HCT116 (cell line): ENCODE measurements around the gene CUL9. TPM values are rescaled to one million over a fixed set of nuclear protein-coding genes. Genes with fewer than 3 reads are reported as not detected.

Experiments
- ATAC-seq: fragments of 200-7000 bp; cut with Tn5 transposase; 2 replicates; pipeline ENCODE4 v1.9.1; 2020; ENCODE audit warnings: mild to moderate bottlenecking, moderate library complexity
- BruUV-seq: library from RNA; stranded (reverse); fragments of 400-500 nt; replicated peaks from 2 replicates; lab custom pipeline; 2021; lab: Mats Ljungman, UMichigan
- CTCF ChIA-PET: fragments of 300-600 bp; sonication (Branson Sonifier 250); formaldehyde crosslinking; loops from one replicate; lab custom pipeline; 2021; ENCODE audit warnings: antibody characterized with exemption; lab: Charles Lee
- POLR2A ChIA-PET: fragments of 300-600, 350-600 bp; sonication (Branson Sonifier 250); formaldehyde crosslinking; loops from one replicate; lab custom pipeline; 2021; ENCODE audit warnings: antibody characterized with exemption; lab: Charles Lee
- RAD21 ChIA-PET, 2 experiments: fragments of 300-600 bp; sonication (Branson Sonifier 250); formaldehyde crosslinking; loops; one replicate each; lab custom pipeline; 2023; ENCODE audit warnings: low total read pairs in 2 of 2; ENCODE audit not compliant: uncharacterized antibody in 2 of 2, unreplicated experiment in 2 of 2, low non-redundant PET in 1 of 2; lab: Charles Lee
- DNase-seq: peaks from one replicate; pipeline ENCODE4 v3.0.0-alpha.2; 2010; ENCODE audit warnings: low read depth, low spot score
- H2AFZ ChIP-seq: fragments of 200-600 bp; shearing (Covaris generic), sonication (generic); 2 replicates; pipeline ENCODE4 v1.6.1; 2017; ENCODE audit warnings: low read depth, mixed run types, mixed read lengths, antibody characterized with exemption, low read length; ENCODE audit not compliant: poor library complexity, severe bottlenecking
- H3K27ac ChIP-seq: 2 replicates; pipeline ENCODE4 v1.5.1; 2012; ENCODE audit warnings: low read depth, low read length
- H3K27me3 ChIP-seq: fragments of 200-600 bp; sonication (generic); 2 replicates; pipeline ENCODE4 v1.6.1; 2016; ENCODE audit warnings: mixed run types, low read length, mixed read lengths; ENCODE audit not compliant: insufficient read depth
- H3K36me3 ChIP-seq, 2 experiments: fragments of 200-500 bp in 1 of 2; fragments of 200-600 bp in 1 of 2; sonication (Bioruptor generic) in 1 of 2; sonication (generic) in 1 of 2; 2 replicates each; pipeline versions ENCODE4 v1.5.1 to v1.6.1; 2014 to 2016; ENCODE audit warnings: low read length in 2 of 2, inconsistent platforms in 1 of 2, mixed read lengths in 1 of 2, mixed run types in 1 of 2; ENCODE audit not compliant: insufficient read depth in 2 of 2, control insufficient read depth in 1 of 2
- H3K4me1 ChIP-seq, 2 experiments: fragments of 200-600 bp in 1 of 2; sonication (generic) in 1 of 2; 2 replicates each; pipeline versions ENCODE4 v1.5.1 to v1.6.1; 2012 to 2017; ENCODE audit warnings: low read length in 2 of 2, inconsistent platforms in 1 of 2, mild to moderate bottlenecking in 1 of 2, mixed read lengths in 1 of 2, mixed run types in 1 of 2, moderate library complexity in 1 of 2; ENCODE audit not compliant: insufficient read depth in 2 of 2, control insufficient read depth in 1 of 2
- H3K4me2 ChIP-seq: fragments of 200-600 bp; sonication (generic); 2 replicates; pipeline ENCODE4 v1.6.1; 2017; ENCODE audit warnings: mixed run types, low read length, mixed read lengths
- H3K4me3 ChIP-seq, 2 experiments: fragments of 200-600 bp in 1 of 2; sonication (generic) in 1 of 2; replicated peaks in 1 of 2; 2 replicates each; pipeline ENCODE4 v1.5.1; 2011 to 2016; ENCODE audit warnings: low read length in 2 of 2, control low read depth in 1 of 2, low read depth in 1 of 2, mild to moderate bottlenecking in 1 of 2, mixed read lengths in 1 of 2, mixed run types in 1 of 2
- H3K79me2 ChIP-seq: fragments of 200-600 bp; sonication (generic); 2 replicates; pipeline ENCODE4 v1.6.1; 2017; ENCODE audit warnings: mild to moderate bottlenecking, mixed run types, low read length, moderate library complexity, mixed read lengths; ENCODE audit not compliant: insufficient read depth
- H3K9ac ChIP-seq: fragments of 200-600 bp; sonication (generic); 2 replicates; pipeline ENCODE4 v1.6.1; 2016; ENCODE audit warnings: low read length, mixed read lengths
- H3K9me2 ChIP-seq: fragments of 200-600 bp; sonication (generic), shearing (Covaris generic); 2 replicates; pipeline ENCODE4 v1.6.1; 2017; ENCODE audit warnings: mixed run types, mild to moderate bottlenecking, moderate library complexity; ENCODE audit not compliant: insufficient read depth
- H3K9me3 ChIP-seq, 2 experiments: fragments of 200-500 bp in 1 of 2; fragments of 200-600 bp in 1 of 2; sonication (Bioruptor generic) in 1 of 2; sonication (generic) in 1 of 2; 2 replicates each; pipeline ENCODE4 v1.6.1; 2014 to 2017; ENCODE audit warnings: low read length in 2 of 2, mixed read lengths in 2 of 2, inconsistent platforms in 1 of 2, low read depth in 1 of 2, mild to moderate bottlenecking in 1 of 2, mixed run types in 1 of 2, moderate library complexity in 1 of 2; ENCODE audit not compliant: control insufficient read depth in 1 of 2, insufficient read depth in 1 of 2
- H4K20me1 ChIP-seq: fragments of 200-600 bp; sonication (generic), shearing (Covaris generic); 2 replicates; pipeline ENCODE4 v1.6.1; 2017; ENCODE audit warnings: mixed run types, mild to moderate bottlenecking, moderate library complexity; ENCODE audit not compliant: insufficient read depth
- ATF3 ChIP-seq: IDR thresholded peaks from 2 replicates; pipeline ENCODE4 v1.6.1; 2012
- CTCF ChIP-seq, 3 experiments: fragments of 200-600 bp in 1 of 3; sonication (generic) in 1 of 3; IDR thresholded peaks in 2 of 3; conservative IDR thresholded peaks in 1 of 3; 2 replicates each; pipeline ENCODE4 v1.5.1; 2012 to 2017; ENCODE audit warnings: low read depth in 2 of 3, low read length in 2 of 3, antibody characterized with exemption in 1 of 3, borderline replicate concordance in 1 of 3, control low read depth in 1 of 3, mild to moderate bottlenecking in 1 of 3, mixed read lengths in 1 of 3, mixed run types in 1 of 3, moderate library complexity in 1 of 3; ENCODE audit not compliant: insufficient read depth in 1 of 3
- ELF1 ChIP-seq: IDR thresholded peaks from 2 replicates; pipeline ENCODE4 v1.6.1; 2012; ENCODE audit warnings: low read depth, borderline replicate concordance
- EZH2 ChIP-seq: fragments of 200-600 bp; sonication (generic); IDR thresholded peaks from 2 replicates; pipeline ENCODE4 v1.6.1; 2017; ENCODE audit warnings: antibody characterized with exemption, mixed run types
- POLR2A ChIP-seq: IDR thresholded peaks from 2 replicates; pipeline ENCODE4 v1.7.0; 2011; ENCODE audit warnings: borderline replicate concordance; ENCODE audit not compliant: insufficient read depth, insufficient read length; ENCODE audit errors: extremely low read depth
- RAD21 ChIP-seq: IDR thresholded peaks from 2 replicates; pipeline ENCODE4 v1.6.1; 2012; ENCODE audit warnings: low read depth, mild to moderate bottlenecking
- SRF ChIP-seq: IDR thresholded peaks from 2 replicates; pipeline ENCODE4 v1.6.1; 2012; ENCODE audit warnings: low read depth
- TCF7L2 ChIP-seq: IDR thresholded peaks from 2 replicates; pipeline ENCODE4 v1.7.0; 2011; ENCODE audit warnings: borderline replicate concordance, inconsistent platforms; ENCODE audit not compliant: insufficient read depth, insufficient read length; ENCODE audit errors: extremely low read depth
- intact Hi-C: fragments of 100-400 bp; cut with micrococcal nuclease; formaldehyde crosslinking; loops from 2 replicates; pipeline ENCODE4 v1.10.0; 2022
- total RNA-seq: library from RNA; stranded (reverse); gene quantifications from one replicate; pipeline ENCODE4 v1.2.1, GENCODE V29; 2021; ENCODE audit not compliant: unreplicated experiment

The CUL9 gene
- total RNA-seq, 1 experiment from 2014 or later = 36.5 TPM

GRCh38 chr6:43173591-43174262 is 8.3 kb upstream of the CUL9 start:
- Histone ChIP-seq H3K4me1 (peaks cover 28 to 37% of the 10 kb centered on the region in 2 experiments), H4K20me1 (no peaks in the 10 kb centered on the region), H3K27me3 (no peaks in the 10 kb centered on the region), H3K9me2 (no peaks in the 10 kb centered on the region), H3K79me2 (peaks cover 42% of the 10 kb centered on the region), H3K4me2 (peak overlapping the region; percentile 81), H3K9ac (peak overlapping the region; percentile 87; the same call in 1 of the 2 replicates), H3K4me3 (peak overlapping the region in 1 of 2 experiments; percentile 48; a peak in 1 of 4 replicates), H3K36me3 (peaks cover 19 to 28% of the 10 kb centered on the region in 2 experiments), H3K27ac (peak overlapping the region; percentile 87), H3K9me3 (no peaks in the 10 kb centered on the region), H2AFZ (no peak overlapping the region)
- ChIA-PET CTCF (interaction anchor here (0.9 to 1.4 kb wide), 4 partner anchors 56 to 322 kb away, joined by 3 to 4 read pairs (median 4); partner anchors contain the start of genes DNPH1 and ZNF318), POLR2A (interaction anchor here (0.7 to 1.1 kb wide), 3 partner anchors 8 to 195 kb away, joined by 3 to 4 read pairs (median 3); partner anchors contain the start of genes CUL7, CUL9 and PEX6), RAD21 (interaction anchor here in 1 of 2 experiments (0.6 kb wide), 1 partner anchor 283 kb away, joined by 3 read pairs; no protein-coding TSS in a partner anchor)
- ATAC-seq = no peak
- no peak for DNase-seq
- intact Hi-C loops = loop anchor here (5.0 kb wide), 2 partner anchors 116 to 344 kb away; partner anchors contain the start of genes KLC4, MRPL2, POLR1C and YIPF3
- TF ChIP-seq ELF1 = no peak
- TF ChIP-seq SRF = no peak
- no peak for TF ChIP-seq POLR2A
- no peak for TF ChIP-seq EZH2
- TF ChIP-seq CTCF (IDR thresholded peaks at IDR 0.05 in 2 of 3, conservative IDR thresholded peaks at IDR 0.05 in 1 of 3; ENCODE audit: borderline replicate concordance in 1 of 3, insufficient read depth in 1 of 3, low read depth in 2 of 3, low read length in 2 of 3) = no peak
- TF ChIP-seq ATF3 = no peak
- no peak for TF ChIP-seq RAD21
- TF ChIP-seq TCF7L2 = no peak
- BruUV-seq = no TSS peak
